Endothelial cell of hepatic sinusoid (primary cell): ENCODE data around the gene NOXO1.

ENCODE experiments used
- in situ Hi-C: cut with HindIII; loops from 2 replicates; pipeline ENCODE4 v1.10.0; 2017; ENCODE audit warnings: low sequenced_read_pairs

The NOXO1 gene

DNA sequence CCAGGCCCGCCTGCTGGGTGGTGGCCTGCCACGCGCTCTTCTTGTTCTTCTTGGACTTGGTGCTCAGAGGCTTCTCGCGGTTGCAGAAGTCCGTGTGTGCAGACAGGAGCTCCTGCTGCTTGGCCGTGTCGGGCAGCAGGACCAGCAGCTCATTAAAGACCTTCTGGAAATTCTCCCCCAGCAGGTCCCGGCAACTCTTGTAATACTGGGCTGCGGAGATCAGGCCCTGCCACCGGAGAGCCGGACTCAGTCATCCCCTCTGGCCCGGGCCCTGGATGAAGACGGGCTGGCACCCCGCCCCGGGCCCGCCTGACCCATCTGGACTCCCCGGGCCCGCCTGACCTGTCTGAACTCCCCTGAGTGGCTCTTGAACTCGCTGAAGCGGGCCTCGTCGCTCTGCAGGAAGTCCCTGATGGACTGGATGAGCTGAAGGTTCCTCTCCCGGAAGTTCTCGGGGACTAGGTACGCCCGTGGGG lies 17.1 kb upstream of the NOXO1 start:
- in situ Hi-C loops = no loop called here

DNA sequence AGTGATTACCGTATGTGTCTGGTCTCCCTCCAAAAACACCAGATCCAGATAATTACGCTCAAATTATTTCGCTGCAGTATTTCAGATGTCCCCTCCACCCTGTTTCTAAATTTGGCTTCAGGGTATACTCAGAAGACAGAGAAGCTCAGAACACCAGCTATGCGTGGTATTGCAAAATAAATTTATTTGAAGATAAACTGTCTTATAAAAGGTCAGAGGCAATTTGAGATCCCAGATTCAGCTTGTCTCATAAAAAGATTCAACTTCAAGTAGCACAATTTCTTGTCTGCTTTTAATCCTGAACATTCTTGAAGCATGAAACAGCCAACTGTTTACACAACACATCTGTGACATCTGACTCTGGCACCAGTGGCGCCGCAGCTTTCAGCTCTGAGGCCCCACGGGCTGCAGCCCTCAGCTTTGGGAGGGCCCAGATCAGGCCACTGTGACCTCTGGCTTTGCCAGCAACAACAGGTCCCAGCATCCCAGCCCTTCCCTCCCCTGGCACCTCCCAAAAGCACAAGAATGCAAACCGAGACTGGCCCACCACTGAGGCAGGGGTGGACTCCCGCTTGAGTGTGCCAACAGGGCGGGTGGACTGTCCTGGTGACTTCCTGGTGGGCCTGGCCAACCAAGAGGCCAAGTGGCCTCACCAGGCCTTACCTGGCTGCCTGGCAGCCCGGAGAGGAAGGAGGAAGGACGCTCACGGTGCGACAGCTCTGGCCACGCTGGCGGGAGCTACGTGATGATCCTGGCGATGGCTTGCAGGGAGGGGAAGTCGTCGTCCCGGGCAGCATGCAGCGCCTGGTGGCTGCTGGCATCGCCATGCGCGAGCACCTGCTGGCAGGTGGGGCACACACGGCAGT lies 16.5 kb upstream of the NOXO1 start:
- in situ Hi-C loops = no loop called here

DNA sequence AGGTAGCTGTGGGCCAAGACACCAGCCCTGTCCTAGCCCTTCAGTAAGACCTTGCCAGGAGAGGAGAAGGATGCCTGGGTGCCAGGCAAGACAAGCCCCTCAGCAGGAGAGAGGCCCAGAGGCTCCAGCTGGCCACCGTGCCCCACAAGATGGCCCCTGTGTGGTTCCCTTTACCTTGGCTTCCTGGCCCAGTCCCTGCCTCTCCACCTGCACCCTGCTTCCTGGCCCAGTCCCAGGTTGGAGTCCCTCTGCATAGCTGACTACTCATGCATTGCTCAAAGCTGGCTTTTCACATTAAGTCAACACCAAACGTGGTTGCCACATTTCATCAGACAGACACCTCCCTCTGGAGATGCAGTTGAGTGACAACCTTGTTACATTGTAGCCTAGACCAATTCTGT lies 12.5 kb upstream of the NOXO1 start:
- in situ Hi-C loops = no loop called here

DNA sequence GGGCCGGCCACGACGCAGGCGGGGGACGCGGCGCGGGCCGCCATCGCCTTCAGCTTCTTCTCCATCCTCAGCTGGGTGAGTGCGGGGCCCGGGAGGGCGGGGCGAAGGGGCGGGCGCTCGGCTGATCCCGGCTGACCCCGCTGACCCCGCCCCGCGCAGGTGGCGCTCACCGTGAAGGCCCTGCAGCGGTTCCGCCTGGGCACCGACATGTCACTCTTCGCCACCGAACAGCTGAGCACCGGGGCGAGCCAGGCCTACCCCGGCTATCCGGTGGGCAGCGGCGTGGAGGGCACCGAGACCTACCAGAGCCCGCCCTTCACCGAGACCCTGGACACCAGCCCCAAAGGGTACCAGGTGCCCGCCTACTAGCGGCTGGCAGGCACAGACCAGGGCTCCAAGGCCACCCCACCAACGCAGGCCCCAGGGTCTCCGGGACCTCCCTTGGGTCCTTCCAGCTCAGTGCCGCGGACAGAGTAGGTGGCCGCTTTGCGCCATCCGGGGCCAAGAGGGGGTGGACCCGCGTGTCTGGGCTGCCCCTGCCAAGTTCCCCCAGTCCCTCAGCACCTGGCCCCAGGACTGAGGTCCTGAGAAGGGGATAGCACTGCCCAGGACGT lies 11.5 kb upstream of the NOXO1 start:
- in situ Hi-C loops = no loop called here

DNA sequence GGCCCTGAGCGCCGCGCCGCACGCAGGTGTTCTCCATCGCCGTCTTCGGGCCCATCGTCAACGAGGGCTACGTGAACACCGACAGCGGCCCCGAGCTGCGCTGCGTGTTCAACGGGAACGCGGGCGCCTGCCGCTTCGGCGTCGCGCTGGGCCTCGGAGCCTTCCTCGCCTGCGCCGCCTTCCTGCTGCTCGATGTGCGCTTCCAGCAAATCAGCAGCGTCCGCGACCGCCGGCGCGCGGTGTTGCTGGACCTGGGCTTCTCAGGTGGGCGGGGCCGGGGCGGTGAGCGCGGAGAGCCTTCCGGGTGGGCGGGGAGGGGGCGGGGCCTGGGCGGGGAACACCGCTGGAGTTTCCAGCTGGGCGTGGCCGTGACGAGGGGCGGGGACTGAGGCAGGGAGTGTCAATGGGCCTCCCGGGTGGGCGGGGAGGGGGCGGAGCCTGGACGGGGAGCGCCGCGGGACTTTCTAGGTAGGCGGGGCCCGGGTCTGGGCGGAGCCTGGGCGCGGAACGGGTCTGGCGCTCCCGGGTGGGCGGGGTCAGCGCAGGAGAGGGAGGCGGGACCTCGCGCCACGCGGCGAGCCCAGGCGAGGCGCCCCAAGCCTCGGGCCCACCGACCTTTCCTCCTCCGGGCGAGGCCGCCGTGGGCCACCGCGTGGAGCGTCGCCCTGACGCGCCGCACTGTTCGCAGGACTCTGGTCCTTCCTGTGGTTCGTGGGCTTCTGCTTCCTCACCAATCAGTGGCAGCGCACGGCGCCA lies 10.9 kb upstream of the NOXO1 start:
- in situ Hi-C loops = no loop called here

DNA sequence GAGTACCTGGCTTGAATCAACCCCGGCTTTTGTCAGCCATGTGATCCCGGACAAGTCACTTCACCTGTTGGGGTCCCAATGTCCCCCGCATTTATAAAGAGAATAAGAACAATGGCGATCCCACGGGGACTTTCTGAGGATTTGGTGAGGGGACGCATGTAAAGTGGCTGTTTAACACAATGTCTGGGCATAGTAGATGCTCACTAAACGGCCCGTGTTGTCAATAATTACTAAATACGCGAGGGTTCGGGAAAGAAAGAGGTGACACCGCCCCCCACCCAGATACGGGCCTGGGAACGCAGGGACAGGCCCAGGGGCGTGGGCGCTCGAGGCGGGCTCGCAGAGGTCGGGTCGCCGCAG lies 10.3 kb upstream of the NOXO1 start:
- in situ Hi-C loops = no loop called here

DNA sequence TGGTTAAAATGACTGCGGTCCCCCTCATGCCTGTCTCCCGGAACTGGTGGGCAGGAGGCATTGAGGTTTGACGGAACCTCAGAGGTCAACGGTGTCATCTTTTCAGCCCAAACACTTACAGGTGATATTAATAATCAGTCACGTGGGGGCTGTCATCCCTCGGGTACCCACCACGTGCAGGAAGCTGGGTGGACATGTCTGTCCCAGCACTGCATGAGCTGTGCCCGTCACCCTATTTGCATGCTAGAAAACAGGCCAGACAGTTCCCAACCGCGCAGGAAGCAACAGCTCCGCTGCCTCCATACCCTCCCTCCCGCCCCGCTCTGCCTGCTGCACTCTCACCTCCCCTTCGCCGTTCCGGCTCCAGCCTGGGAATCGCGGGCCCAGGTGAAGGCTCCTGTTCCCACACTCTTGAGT lies 9.9 kb upstream of the NOXO1 start:
- in situ Hi-C loops = no loop called here

DNA sequence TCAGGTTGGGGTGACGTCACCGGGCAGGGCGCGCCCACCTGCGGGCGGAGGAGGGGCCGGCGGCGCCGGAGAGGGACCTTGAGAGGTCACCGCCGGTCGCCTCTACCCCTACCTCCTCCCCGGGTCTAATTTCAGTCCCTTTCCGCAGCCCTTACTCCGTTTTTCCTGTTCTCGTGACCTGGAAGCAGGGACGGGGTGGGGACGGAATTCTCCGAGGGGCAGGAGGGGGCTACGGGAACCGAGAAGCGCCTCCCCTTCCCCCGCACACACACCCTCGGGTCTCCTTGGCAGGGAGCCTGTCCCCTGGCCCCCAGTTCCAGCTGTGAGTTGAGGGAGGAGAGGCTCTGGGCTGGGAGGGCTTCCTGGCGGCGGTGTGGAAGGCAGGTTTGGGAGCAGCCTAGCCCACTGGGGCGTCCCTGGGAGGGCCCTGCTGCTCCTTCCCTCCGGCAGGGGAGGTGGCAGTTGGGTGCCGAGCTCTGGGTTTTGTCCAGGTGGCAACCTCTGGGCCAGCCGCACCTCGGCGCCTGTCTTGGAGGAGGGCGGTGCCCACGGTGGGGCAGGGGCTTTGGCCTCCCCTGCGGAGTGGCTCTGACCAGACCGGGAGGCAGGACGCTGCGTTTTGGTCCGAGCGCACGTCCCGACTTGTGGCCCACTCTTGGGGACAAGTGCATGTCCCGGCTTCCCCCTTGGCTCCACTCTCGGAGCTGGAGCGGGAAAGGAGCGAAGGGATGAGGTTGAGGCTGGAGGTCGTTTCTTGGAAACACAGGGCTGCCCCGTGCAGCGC lies 9.3 kb upstream of the NOXO1 start:
- in situ Hi-C loops = no loop called here

DNA sequence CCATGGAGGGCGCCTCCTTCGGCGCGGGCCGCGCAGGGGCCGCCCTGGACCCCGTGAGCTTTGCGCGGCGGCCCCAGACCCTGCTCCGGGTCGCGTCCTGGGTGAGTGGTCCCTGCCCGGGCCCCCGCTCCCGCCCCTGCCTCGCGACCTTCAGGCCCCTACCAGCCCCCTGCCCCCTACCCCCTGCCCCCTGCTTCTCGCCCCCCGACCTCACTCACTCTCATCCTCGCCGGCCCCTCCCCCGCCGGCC lies 8.8 kb upstream of the NOXO1 start:
- in situ Hi-C loops = no loop called here

DNA sequence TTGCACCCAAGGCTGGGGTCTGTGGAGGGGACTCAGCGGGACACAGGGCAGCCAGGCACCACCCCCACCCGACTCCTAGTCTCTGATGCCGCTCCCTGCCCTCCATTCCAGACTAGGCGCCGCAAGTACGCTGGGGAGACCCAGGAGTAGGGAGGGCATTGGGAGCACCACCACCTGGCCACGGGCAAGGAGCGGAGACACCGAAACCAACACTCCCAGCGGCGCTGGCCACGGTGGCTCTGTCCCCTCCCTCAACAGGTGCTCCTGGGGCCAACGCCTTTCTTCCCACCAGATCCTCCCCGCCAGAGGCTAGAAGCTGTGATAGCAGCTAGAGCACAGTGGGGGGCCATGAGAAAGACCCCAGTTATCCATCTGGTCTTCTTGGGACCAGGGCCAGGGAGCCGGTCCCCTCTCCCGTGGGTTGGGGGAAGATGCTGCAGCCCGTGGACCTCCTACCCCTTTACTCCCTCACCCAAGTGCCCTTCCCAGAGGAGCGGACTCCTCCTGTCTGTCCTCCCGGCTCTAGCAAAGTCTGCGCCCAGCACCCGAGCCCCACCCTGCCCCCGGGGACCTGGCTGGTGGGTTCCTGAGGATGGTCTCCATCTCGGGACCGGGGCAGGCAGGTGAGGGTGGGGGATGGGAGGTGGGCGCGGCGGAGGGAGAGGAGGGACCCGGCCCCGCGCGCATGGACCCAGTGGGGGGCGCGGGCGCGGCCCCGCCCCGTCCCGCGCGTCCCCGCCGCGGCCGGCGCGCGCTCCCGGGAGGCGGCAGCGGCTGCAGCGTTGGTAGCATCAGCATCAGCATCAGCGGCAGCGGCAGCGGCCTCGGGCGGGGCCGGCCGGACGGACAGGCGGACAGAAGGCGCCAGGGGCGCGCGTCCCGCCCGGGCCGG lies 8.2 kb upstream of the NOXO1 start, which contains the start of gene SYNGR3:
Gene SYNGR3, plus strand, starts transcription at position 762 of the 892 bp plus-strand sequence. CDS start 133 bp downstream, outside the sequence.
- in situ Hi-C loops = no loop called here

DNA sequence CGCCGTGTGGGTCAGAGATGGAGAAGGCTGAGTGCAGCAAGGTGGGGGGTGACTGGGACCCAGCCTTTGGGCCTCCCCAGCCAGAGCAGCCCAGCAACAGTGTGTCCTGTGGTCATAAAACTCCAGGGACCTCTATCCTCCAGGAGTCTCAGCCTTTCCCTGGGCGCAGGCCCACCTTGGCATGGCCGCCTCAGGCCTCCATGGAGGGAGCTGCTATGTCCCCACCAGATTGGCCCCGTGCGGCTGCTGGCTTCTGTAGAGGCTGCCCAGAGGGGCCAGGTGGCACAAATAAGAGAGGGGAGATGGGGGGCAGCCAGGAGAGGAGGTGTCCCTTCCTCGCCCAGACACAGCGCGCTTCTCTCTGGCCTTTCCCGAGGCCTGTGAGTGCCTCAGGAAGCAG lies 5.9 kb upstream of the NOXO1 start:
- in situ Hi-C loops = no loop called here

DNA sequence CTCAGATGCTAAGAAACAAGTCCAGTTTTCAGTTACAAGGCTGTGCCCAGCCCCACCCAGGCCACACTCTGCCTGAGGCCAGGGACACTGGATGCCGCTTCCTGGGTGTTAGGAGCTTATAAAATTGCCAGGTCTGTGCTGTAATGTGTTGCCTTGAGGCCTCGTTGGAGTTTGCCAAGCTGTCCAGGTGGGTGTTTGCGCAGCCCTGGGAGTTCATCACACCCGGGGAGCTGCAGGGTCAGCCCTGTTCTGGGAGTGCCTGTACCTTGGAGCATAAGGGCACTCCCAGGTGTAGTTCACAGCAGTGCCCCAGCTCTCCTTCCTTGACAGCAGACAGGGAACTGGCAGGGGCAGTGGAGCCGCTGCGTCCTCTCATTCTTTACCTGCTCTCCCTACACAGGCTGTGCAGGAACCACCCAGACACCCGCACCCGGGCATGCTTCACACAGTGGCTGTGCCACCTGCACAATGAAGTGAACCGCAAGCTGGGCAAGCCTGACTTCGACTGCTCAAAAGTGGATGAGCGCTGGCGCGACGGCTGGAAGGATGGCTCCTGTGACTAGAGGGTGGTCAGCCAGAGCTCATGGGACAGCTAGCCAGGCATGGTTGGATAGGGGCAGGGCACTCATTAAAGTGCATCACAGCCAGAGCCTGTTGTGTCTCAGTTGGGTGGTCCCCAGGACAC lies 4.3 kb upstream of the NOXO1 start:
- in situ Hi-C loops = no loop called here

DNA sequence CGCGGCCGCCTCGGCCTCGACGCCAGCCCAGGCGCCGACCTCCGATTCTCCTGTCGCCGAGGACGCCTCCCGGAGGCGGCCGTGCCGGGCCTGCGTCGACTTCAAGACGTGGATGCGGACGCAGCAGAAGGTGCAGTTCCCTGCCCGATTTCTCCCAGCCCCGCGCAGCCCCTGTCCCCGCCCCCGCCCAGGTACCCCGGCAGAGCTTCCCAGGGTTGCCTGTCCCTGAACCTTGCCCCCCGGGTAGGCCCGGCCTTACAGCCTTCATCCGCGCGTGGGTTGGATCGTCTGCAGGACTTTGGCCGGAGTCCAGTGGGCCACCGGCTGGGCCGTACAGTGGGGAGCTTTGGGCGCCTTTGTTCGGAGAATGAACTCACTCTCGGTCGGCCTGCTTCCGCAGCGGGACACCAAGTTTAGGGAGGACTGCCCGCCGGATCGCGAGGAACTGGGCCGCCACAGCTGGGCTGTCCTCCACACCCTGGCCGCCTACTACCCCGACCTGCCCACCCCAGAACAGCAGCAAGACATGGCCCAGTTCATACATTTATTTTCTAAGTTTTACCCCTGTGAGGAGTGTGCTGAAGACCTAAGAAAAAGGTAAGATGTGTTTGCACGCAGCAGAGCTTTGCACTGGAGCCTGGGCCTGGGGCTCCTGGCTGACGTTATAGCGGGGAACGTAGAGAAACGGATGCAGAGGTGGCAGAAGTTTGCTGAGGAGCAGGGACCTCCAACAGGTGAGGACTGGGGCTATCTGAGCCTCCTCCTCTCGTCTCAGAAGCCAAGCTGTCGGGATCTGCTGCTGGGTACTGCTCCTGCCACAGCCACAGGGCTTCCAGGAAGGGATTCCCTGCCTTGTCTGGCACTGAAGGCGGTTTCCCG lies 3.3 kb upstream of the NOXO1 start:
- in situ Hi-C loops = no loop called here

DNA sequence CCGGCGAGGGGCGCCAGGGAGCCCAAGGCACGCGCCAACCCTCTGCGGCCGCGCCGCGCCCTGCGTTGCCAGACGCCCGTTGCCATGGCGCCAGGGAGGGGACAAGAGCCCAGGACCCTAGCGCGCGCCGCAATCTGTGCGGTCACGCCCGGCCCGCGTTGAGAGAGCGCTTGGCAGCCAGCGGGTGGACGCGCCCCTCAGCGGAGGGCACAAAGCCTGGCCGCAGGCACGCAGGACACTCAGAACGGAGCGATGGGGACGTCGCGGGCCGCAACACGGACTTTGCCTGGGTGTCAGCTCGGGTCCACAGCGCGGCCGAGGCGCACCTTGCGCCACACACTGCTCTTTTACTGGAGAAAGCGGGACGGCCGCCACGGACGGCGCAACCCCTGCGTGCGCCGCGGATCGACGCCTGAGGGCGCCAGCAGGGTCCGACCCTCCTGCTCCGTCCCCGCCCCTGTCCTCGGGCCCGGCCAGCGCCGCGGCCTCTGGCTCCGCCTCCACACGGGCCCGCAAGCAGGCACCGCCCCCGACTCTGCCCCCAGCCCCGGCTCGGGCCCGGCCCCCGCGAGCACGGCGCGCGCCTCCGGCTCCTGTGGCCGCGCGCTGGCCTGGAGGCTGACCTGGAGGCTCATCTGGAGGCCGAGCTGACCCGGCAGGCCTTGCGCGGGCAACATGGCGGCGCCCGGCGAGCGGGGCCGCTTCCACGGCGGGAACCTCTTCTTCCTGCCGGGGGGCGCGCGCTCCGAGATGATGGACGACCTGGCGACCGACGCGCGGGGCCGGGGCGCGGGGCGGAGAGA lies 2.5 kb upstream of the NOXO1 start, which contains the start of gene GFER:
Gene GFER, plus strand, starts transcription at position 650 of the 803 bp plus-strand sequence. Its CDS starts 26 bp downstream, at position 676.
- in situ Hi-C loops = no loop called here

DNA sequence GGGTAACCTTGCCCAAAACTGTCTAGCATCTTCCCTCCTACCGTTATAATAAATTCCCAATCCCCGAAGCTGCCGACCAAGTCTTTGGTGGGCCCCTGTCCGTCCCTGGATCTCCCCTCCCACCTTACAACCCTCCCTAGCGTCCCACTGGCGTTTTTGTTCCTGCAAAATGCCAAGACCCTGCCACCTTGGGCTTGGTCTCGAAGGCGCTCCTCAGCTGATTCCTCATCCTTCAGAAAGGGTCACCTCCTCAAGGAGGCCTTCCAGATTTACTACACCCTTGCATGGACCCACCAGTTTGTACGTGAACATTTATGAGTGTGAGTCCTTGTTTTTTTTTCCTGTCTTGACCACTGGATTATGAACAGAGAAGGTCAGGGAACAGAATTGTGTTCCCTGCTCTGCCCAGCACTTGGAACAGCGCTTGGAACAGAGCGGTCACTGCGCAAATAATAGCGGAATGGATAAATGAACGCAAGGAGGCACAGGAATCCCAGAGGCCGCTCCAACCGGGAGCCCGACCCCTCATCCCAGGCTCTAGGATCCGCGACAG lies 1.8 kb upstream of the NOXO1 start:
- in situ Hi-C loops = no loop called here

DNA sequence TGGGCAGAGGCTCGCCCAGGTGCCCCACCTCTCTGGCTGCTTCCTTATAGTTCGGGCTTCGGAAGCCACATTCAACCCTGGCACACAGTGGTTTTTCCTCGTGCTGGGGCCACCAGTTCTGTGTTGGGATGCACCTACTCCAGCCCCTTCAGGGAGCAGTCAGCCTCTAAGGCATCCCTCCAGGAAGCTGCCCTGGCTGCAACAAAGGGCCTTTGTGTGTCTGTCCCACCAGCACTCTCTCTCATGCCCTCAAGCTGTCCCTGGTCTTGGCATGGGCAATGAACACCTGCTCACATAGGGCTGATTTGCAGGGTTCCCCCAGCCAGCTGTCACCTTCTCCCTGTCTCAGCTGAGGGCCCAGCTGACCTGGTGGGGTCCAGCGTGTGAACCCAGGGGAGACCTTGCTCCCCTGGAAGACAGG lies 754 bp upstream of the NOXO1 start:
- in situ Hi-C loops = no loop called here

DNA sequence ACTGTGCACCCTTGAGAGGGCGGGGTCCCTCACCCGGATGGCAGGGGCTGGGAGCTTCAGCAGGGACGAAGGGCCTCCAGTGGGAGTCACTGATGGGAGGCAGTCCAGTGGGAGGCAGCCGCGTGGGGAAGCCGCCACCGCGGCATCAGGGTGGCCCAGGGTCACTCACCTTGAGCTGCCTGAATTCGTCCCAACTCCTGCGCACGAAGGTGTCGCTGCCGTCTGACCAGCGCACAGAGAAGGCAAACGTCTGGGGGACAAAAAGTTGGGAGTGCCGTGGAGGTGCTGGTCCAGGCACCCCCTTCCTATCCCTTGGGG lies 540 bp downstream of the NOXO1 start:
- in situ Hi-C loops = no loop called here
